ENCODE measurements around the gene TEX29.

GRCh38 chr13:111387026-111387871 is 66.8 kb downstream of the TEX29 start:
- TF ChIP-seq CTCF (IDR thresholded peaks at IDR 0.05; ENCODE audit: low read depth, low read length) (no peak), MYC (IDR thresholded peaks at IDR 0.05; ENCODE audit: low read depth, low read length) (no peak), POLR2A (IDR thresholded peaks at IDR 0.05; ENCODE audit: extremely low read depth, insufficient read length) (no peak)

Data from NB4 (cell line).